ENCODE measurements around the gene TMC3.
A peak's percentile ranks its signal among the peaks of the same experiment; 100 is the strongest.

DNA sequence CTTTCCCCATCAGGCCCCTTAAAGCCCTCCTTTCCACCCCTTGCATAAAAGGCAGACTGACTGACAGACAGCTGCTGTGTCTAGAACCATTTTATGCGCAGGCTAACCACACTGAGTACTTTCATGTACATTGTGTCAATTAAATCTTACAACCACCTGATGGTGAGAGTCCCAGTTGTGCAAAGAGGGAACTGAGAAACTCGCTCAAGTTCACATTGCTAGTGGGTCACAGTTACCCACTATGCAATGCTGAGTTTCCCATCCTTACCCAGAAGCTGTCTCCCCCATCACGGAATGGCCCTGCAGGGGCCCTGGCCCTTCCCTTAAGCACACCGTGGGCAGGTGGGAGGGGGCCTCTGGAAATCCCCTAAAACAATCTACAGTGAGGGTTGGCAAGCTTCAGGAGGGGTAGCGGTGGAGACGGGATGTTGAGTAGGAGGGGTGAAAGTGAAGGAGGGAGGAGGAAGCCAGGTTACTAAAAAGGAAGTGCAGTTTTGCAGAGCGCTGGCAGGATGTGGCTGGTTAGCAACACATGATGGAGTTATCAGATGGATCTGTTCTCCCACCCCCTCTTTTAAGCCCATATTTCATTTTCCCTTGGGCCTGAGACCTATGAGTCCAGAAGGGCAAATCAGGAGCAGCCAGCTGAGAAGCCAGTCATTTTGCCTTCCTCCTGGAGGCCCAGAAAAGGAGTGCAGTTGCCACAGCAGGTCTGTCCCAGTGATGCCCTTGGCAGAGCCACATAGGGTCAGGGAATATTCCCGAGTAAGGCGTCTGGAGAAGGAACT, 80.1 kb downstream of the TMC3 start:
- peak; percentile 88 for TF ChIP-seq POLR2AphosphoS5 (IDR thresholded peaks at IDR 0.05; ENCODE audit: low read depth, low read length)
- TF ChIP-seq TAF1 (IDR thresholded peaks at IDR 0.05; ENCODE audit: low read depth, low read length): peak; percentile 64
